HG03196 (cell line): ENCODE measurements around the gene MYO5B.
"Not testable (repeated sequence)": the region's sequence is repeated elsewhere in the genome, so short reads cannot be mapped to it uniquely, and the experiment has no call there.

Experiments
- ATAC-seq: cut with Tn5 transposase; IDR thresholded peaks from one replicate; pipeline ENCODE4 v1.9.1; 2021; ENCODE audit not compliant: unreplicated experiment

The MYO5B gene

GRCh38 chr18:49892148-49892924 lies 302.6 kb downstream of the MYO5B start:
- no peak for ATAC-seq

DNA sequence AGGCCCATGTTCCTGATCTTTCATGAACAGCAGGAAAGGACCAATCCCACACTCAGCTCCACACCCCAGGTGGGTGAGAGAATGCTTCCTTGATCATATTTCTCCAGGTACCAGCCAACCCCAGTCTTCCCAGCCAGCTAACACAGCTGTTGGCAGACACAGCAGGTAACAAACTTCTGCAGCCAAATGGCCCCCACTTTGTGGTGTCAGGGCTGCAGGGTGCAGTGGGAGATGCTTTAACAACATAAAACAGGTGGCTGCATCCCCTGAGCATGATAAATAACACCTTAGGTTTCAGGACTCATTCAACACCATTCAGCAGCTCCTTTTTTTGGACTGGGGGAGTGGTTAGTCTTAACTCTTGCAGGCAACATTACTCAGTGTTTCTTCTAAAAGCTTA lies 304.9 kb downstream of the MYO5B start:
- no peak for ATAC-seq

DNA sequence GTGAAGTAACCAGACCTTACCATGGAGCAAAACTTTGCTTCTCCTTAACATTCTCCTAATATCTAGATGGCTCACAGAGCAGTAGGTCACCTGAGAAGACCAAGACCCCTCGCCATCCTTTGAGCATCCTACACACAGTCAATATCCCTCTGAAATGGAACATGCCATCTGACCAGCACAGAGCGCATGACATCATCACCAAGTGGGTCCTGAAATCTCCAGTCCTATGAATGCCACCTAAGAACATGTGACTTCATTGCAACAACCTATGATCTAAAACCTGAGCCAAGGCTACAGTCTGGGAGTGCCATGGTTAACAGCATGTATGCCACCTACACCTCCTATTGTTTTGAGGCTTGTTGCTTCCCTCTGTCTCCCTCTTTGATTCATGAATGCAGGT lies 305.4 kb downstream of the MYO5B start:
- ATAC-seq = not testable (repeated sequence)

GRCh38 chr18:49886891-49887764 lies 307.8 kb downstream of the MYO5B start:
- no peak for ATAC-seq

GRCh38 chr18:49884959-49885358 lies 310.0 kb downstream of the MYO5B start:
- ATAC-seq = no peak

DNA sequence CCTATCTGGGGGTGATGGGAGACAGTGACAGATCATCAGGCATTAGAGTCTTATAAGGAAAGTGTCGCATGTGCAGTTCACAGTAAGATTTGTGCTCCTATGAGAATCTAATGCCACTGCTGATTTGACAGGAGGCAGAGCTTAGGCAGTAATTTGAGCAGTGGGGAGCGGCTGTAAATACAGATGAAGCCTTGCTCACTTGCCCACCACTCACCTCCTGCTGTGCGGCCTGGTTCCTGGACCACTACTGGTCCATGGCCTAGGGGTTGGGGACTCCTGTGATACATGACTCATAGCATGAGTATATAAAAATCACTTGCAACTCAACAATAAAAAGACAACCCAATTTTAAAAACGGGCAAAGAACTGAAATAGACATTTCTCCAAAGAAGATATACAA lies 310.5 kb downstream of the MYO5B start:
- ATAC-seq = no peak

GRCh38 chr18:49880661-49881060 lies 314.3 kb downstream of the MYO5B start:
- no peak for ATAC-seq

GRCh38 chr18:49879271-49879580 lies 315.7 kb downstream of the MYO5B start:
- no peak for ATAC-seq

- ATAC-seq = no peak
These were observed 316.2 kb downstream of the MYO5B start for GRCh38 chr18:49878567-49879270.

- ATAC-seq = no peak
These were observed 316.9 kb downstream of the MYO5B start for GRCh38 chr18:49878015-49878414.

DNA sequence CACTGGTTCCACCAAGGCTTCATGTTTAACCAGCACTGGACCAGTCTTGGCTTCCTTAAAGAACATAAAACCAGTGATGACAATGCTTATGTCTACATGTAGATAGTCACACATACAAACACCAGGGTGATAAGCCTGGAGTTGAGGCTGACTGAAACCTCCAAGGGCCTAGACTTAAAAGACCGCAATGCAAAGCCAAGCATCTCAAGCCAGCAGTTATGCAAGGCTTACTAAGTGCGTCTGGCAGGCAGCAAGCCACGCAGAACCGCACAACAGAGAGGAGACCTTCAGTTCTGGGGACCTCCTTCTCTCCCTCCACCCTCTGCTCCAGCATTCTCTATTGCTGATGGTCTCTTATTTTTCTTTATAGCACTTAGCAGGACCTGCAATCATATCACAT lies 318.4 kb downstream of the MYO5B start:
- no peak for ATAC-seq

DNA sequence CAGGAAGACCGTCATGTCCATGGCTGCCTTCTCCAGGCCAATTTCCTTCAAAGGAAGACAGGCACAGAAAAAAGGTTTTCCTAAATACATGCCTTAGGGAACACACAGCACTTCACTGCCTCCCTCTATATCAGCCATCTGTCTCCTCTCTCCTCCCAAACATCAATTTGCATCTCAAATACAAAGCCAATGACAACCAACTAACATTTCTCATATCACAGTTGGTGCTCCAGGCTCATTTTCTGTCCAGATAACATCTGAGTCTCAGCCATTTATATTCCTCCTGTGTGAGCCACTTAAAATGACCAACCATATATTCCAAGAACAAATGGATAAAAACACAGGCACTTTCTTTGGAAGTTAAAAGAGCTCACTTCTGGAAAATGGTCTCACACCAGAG lies 319.2 kb downstream of the MYO5B start:
- ATAC-seq = no peak

- ATAC-seq = no peak
These were observed 319.8 kb downstream of the MYO5B start for GRCh38 chr18:49875155-49875554.

DNA sequence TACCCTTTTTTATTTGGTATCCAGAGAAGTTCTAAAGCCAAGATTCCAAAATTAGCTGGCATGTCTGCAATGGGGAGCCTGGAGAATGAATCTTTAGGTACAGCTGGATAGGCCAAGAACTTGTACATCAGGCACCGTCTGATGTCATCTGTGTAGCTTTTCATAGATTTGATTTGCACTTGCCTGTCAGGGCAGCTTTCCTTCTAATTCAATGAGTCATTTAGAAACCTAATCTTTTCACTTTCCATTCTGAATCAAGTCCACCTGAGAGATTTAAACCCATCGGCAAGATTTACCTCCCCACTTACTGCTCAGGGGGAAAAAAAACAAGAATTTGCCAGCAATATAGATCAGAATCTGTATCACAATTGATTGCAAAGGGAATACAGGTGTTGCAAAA lies 320.7 kb downstream of the MYO5B start:
- ATAC-seq = no peak

DNA sequence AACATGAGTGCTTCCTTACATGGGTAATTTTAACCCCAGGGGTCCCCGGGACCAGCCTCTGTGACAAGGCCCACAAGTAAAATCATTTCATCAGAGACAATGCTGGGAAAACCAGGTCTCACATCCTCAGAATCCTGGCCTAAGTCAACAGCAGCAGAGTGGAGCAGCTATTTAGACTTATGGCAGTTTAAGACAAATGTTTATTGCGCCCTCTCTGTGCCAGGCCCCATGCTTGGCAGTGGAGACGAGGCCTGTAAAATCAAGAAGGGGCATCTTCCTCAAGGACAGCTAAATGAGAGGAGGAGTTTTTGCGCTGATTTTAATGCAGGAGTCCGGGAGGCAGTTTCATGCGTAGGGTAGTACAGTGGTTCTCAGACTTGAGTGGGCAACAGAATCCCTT lies 325.6 kb downstream of the MYO5B start:
- no peak for ATAC-seq

- no peak for ATAC-seq
These were observed 328.3 kb downstream of the MYO5B start for GRCh38 chr18:49866680-49867079.

DNA sequence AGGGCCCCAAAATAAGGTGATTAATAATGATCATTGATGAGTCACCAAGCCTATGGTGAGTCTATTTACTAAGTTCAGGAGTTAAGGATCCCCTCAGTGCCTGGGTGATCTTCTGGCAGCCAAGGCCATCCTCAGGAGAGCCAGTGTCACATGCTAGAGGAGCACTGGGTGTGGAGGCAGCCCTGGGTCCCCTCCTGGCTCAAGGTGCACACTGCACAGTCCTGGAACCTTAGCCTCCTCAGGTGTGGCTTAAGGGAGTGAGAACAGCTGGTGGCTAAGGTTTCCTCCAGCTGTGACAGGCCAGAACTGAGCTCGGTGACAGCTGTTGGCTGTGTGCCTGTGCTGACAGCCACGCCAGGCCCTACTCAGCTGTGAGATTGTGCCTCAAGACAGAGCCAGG lies 329.5 kb downstream of the MYO5B start:
- no peak for ATAC-seq

- no peak for ATAC-seq
These were observed 331.0 kb downstream of the MYO5B start for GRCh38 chr18:49863769-49864621.

DNA sequence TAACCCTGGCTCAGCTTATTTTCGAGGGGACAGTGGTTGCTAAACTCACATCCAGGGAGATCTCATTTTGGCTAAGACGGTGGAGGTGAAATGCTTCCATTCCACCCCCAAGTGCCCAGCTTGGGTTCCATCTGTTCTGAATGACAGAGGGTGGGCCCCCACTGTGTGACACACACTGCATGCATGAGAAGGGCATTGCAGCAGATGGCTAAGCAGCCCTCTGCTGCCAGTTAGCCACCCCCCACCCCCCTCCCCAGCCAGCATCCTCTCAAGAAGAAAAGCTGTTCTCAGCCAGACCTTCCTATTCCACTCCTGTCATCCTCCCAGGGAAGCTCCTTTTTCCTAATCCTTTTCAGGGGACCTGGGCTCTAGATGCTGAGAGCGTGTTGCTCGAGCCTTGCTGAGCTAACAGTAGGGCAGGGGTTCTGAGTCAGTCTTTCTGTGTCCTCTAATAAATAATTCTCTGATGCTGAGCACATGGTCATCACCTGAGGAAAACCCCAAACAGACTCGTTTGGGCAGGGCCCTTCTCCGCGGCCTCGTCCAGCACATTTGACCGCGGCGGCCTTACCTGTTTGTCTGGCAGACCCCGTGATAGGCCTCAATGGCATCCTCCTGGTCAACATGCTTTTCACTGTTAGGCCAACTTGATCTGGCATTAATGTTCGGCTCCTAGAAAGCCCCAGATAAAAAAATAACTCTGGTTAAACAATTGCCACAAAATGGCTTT lies 332.1 kb downstream of the MYO5B start:
- ATAC-seq = no peak

- ATAC-seq = no peak
These were observed 333.3 kb downstream of the MYO5B start for GRCh38 chr18:49861659-49862058.
